DOHH2 (cell line): Measurements from ENCODE around the gene PARVB.

Experiments
- CTCF ChIP-seq: fragments of 200-600 bp; sonication (generic); IDR thresholded peaks from one replicate; pipeline ENCODE4 v1.5.1; 2014; ENCODE audit warnings: antibody characterized with exemption, mild to moderate bottlenecking, low read depth, low read length; ENCODE audit not compliant: poor library complexity, severe bottlenecking
- EZH2phosphoT487 ChIP-seq: fragments of 200-600 bp; sonication (generic); IDR thresholded peaks from 2 replicates; pipeline ENCODE4 v1.6.1; 2017; ENCODE audit warnings: borderline replicate concordance, mild to moderate bottlenecking, antibody characterized with exemption, low read length, moderate library complexity, mixed read lengths

DNA sequence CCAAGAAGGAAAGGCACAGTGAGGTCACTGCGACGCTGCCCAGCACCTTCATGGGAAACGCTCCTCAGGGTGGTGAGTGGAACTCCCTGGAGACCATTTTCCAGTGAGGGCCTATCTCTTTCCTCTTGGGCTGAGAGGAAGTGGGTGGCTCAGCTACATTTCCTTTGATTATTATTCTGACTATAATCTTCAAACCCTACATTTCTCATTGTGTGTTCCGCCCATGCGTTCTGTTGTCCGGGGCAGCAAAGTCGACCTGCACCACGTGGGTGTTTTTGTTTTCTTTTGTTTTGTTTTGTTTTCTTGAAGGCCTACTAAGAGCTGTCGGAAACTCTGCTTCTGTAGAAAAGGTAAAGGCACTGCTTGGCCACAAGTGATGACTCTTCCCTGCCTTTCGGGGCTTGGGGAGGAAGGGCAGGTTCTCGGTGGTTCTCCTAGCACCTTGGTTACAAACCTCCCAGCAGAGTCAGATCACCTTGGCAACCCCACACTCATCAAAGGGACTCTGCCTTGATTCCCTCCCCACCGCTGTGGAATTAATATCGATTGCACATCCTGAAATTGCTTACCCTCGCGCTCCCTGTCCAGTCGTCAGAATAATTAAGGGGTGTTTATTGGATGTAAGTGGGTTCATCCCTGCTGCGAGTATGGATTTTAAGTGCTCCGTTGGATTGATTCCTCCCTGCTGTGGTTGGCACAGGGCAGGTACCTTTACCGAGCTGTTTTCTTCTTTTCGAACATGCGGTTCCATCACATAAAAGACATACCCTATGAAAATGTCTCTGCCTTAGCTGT is 7.3 kb downstream of the PARVB start:
- TF ChIP-seq CTCF (no peak), EZH2phosphoT487 (no peak)
